ENCODE results near the gene SNX18.

The SNX18 gene

GRCh38 chr5:54570916-54571315 lies 53.4 kb downstream of the SNX18 start:
- TF ChIP-seq CTCF (IDR thresholded peaks at IDR 0.05; ENCODE audit: control insufficient read depth, insufficient read depth, low read depth, low read length, missing control alignments), result no peak
- no peak for DNase-seq (ENCODE audit: low read depth)
- H3K4me3 ChIP-seq (ENCODE audit: control insufficient read depth, low read depth, low read length), result no peak overlapping the region

- TF ChIP-seq CTCF (IDR thresholded peaks at IDR 0.05; ENCODE audit: control insufficient read depth, insufficient read depth, low read depth, low read length, missing control alignments), result no peak
- no peak overlapping the region for H3K4me3 ChIP-seq (ENCODE audit: control insufficient read depth, low read depth, low read length)
- no peak for DNase-seq (ENCODE audit: low read depth)
Measured at GRCh38 chr5:54571462-54571861, 53.9 kb downstream of the SNX18 start.

- H3K4me3 ChIP-seq (ENCODE audit: control insufficient read depth, low read depth, low read length), result no peak overlapping the region
- no peak for TF ChIP-seq CTCF (IDR thresholded peaks at IDR 0.05; ENCODE audit: control insufficient read depth, insufficient read depth, low read depth, low read length, missing control alignments)
- DNase-seq (ENCODE audit: low read depth), result no peak
Measured at GRCh38 chr5:54573812-54574489, 56.4 kb downstream of the SNX18 start.

GRCh38 chr5:54577528-54577927 lies 60.0 kb downstream of the SNX18 start:
- H3K4me3 ChIP-seq (ENCODE audit: control insufficient read depth, low read depth, low read length), result no peak overlapping the region
- TF ChIP-seq CTCF (IDR thresholded peaks at IDR 0.05; ENCODE audit: control insufficient read depth, insufficient read depth, low read depth, low read length, missing control alignments), result no peak
- no peak for DNase-seq (ENCODE audit: low read depth)

GRCh38 chr5:54577937-54578653 lies 60.5 kb downstream of the SNX18 start:
- no peak for TF ChIP-seq CTCF (IDR thresholded peaks at IDR 0.05; ENCODE audit: control insufficient read depth, insufficient read depth, low read depth, low read length, missing control alignments)
- H3K4me3 ChIP-seq (ENCODE audit: control insufficient read depth, low read depth, low read length), result no peak overlapping the region
- DNase-seq (ENCODE audit: low read depth), result no peak

- TF ChIP-seq CTCF (IDR thresholded peaks at IDR 0.05; ENCODE audit: control insufficient read depth, insufficient read depth, low read depth, low read length, missing control alignments), result no peak
- no peak for DNase-seq (ENCODE audit: low read depth)
- H3K4me3 ChIP-seq (ENCODE audit: control insufficient read depth, low read depth, low read length), result no peak overlapping the region
Measured at GRCh38 chr5:54579591-54580295, 62.2 kb downstream of the SNX18 start.
